GM23248 (cell line): Measurements from ENCODE around the gene CKM.

ENCODE experiments used
- EZH2 ChIP-seq: fragments of 200-600 bp; sonication (generic); IDR thresholded peaks from 2 replicates; pipeline ENCODE4 v1.6.1; 2018; ENCODE audit warnings: antibody characterized with exemption, mild to moderate bottlenecking; ENCODE audit not compliant: insufficient read depth, poor library complexity, severe bottlenecking
- EZH2phosphoT487 ChIP-seq: fragments of 200-600 bp; sonication (generic); IDR thresholded peaks from 2 replicates; pipeline ENCODE4 v1.6.1; 2018; ENCODE audit warnings: antibody characterized with exemption, moderate library complexity, mild to moderate bottlenecking, low read depth; ENCODE audit not compliant: insufficient read depth

DNA sequence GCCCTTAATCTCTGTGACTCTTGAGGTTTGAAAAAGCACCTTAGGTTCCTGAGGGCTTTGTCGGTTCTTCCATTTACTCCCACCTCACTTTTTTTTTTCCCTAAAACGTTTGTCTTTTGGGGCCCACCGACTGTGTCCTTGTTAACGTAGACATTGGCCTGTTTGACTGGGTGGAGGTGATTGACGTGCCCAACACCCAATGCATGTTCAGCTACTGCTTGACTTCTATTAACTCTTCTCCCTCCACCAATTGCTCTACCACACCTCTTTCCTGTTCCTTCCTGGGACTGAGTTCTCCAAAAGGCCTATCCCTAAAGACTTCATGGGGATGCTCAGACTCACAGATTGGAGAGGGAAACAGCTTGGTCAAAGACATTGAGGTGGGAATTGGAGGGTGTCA lies 17.3 kb downstream of the CKM start:
- TF ChIP-seq EZH2 = no peak
- no peak for TF ChIP-seq EZH2phosphoT487
